ENCODE results near the gene MS4A18.
"Not testable (repeated sequence)": the region's sequence is repeated elsewhere in the genome, so short reads cannot be mapped to it uniquely, and the experiment has no call there.

MS4A18 gene

DNA sequence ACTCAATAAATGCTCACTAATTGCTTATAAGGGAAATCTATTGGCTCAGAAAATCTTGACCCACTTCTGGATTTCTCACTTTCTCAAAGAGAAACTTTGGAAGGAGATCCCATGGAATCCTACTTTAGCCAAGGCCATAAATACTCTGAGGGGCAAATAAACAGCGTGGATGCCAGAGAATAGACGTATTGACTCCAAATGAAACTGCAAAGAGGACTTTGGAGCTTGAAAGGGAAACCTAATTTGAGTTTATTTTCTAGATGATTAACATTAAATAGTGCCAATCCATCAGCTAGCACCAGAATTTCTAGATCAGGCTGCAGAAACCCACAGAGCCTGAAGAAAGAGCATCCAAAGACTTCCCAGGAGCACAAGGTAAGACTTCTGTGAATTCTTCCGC, at the start of gene MS4A18:
Gene MS4A18, plus strand, starts transcription at position 301 of the 400 bp plus-strand sequence.
- DNase-seq (ENCODE audit: low spot score) = no peak

GRCh38 chr11:60678231-60678630, 46.3 kb upstream of the MS4A18 start:
- DNase-seq (ENCODE audit: low spot score) = not testable (repeated sequence)

- no peak for DNase-seq (ENCODE audit: low spot score)
These were observed 44.6 kb upstream of the MS4A18 start for GRCh38 chr11:60679879-60680278.

GRCh38 chr11:60680455-60681119, 43.9 kb upstream of the MS4A18 start:
- DNase-seq (ENCODE audit: low spot score) = no peak

- DNase-seq (ENCODE audit: low spot score) = not testable (repeated sequence)
These were observed 40.0 kb upstream of the MS4A18 start for GRCh38 chr11:60684541-60684848.

DNA sequence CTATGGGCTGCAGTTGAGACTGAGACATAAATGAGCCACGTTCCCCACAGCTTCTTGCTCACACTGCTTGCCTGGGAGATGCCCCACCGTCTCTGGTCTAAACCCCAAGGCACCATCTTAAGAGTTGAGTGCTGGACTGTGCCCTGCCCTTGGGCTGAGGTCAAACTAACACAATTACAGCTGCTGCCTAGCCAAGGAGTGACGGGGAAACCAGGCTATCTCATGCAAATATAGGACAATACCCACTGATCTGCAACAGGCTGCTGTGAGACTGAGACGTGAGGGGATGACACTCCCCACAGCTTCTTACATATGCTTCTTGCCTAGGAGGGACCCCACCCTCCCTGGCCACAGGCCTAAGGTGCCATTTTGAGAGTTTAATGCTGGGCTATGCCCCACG, 32.9 kb upstream of the MS4A18 start:
- DNase-seq (ENCODE audit: low spot score) = no peak

- no peak for DNase-seq (ENCODE audit: low spot score)
These were observed 25.2 kb upstream of the MS4A18 start, which contains the start of gene MS4A8 for GRCh38 chr11:60699284-60699691. TSS of gene MS4A8 (plus strand) at chr11:60699612. CDS start at chr11:60700861, 1,249 bp downstream.

DNA sequence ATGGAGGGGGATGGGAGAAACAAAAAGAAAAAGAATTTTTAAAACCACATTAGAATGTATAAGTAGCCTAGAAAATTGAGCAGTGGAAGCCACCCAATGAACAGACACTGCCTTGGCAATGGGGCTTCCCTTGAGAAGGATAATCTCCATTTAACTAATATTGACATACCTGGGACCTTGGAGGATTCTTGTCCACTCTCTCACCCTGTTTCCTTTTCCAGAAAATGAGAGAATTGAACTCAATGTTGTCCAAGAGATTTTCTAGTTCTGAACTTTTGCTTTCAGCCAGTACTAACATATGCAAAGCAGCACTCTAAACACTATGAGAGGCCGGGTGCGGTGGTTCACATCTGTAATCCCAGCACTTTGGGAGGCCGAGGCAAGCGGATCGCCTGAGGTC, 24.6 kb upstream of the MS4A18 start:
- no peak for DNase-seq (ENCODE audit: low spot score)

DNA sequence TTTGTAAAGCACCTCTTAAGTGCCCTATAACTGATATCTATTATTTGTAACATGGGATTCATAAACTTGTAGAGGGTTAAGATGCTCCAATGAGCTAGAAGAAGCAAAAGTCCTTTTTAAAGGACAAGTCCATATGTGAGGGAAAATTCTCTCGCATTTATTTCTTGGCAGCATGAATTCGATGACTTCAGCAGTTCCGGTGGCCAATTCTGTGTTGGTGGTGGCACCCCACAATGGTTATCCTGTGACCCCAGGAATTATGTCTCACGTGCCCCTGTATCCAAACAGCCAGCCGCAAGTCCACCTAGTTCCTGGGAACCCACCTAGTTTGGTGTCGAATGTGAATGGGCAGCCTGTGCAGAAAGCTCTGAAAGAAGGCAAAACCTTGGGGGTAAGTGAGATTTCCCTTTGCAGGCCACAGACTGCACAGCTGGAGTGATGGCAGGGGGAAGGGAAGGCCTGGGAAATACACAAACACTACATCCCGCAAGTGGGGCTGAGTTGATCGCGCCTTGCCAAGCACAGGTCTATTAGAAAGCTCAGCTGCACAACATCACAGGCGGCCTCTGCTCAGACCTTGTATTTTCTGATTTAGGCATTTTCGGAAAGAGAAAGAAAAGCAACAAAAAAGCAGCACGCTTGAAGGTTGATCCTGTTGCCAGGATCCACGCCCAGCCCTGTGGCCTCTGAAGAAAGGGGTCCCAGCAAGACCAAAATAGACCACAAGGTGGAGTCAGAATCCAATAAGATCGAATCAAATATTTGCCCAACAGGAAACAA, 23.6 kb upstream of the MS4A18 start:
- no peak for DNase-seq (ENCODE audit: low spot score)

DNA sequence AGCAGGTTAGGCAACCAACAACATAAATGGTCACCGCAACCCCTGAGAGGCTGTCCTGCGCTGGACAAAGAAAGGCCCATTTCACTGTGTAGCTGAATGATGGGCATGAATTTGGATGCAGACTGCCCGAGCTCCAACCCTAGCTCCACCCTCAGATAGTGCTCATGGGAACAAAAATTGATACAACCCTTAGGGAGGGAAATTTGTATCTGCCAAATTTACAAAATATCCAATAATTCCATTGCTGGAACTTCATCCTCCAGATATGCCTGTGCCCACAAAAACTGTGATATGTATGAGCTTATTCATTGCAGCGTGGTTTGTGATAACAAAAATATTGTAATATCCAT, 23.1 kb upstream of the MS4A18 start:
- DNase-seq (ENCODE audit: low spot score) = no peak

DNA sequence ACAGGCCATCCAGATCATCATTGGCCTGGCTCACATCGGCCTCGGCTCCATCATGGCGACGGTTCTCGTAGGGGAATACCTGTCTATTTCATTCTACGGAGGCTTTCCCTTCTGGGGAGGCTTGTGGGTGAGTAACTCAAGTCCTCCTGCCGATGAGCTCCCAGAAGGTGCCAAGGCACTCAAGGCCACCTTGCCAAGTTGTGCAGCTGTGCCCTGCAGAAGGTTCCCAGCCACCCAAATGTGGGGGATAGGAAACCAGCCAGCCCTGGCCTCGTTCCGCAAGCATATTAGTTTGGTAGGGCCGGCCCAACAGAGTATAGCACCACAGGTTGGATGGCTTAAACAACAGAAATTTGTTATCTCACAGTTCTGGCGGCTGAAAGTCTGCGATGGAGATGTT, 21.1 kb upstream of the MS4A18 start:
- DNase-seq (ENCODE audit: low spot score) = no peak

DNA sequence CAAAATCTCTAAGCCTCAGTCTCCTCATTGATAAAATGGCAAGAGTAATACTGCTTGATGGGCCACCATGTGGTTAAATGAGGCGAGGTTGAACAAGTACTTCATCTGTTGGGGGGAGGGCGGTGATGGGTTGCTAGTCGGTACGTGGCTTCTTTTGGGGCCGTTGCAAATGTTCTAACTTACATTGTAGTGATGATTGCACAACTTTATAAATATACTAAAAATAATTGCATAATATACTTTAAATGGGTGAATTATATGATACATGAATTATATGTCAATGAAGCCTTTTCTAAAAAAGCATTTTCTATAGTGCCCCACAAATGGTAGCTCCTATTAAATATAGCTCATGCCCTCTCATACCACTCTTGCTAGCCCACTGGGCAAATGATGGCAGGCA, 18.6 kb upstream of the MS4A18 start:
- DNase-seq (ENCODE audit: low spot score) = no peak

DNA sequence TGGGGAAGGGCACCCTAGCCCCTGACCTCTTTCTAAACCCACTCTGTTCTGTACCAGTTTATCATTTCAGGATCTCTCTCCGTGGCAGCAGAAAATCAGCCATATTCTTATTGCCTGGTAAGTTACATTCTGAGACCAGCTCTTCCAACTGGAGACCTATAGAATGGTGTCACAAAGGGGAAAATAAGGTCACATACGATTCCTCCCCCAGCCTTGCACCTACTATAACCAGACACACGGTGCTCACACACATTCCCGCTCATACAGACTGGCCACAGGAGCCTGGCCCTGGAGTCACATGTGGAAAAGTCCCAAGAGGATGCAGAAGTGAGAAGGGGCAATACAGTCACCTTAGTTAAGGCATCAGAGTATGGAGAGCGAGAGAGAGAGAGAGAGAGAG, 17.6 kb upstream of the MS4A18 start:
- DNase-seq (ENCODE audit: low spot score) = no peak

GRCh38 chr11:60710482-60710881, 14.0 kb upstream of the MS4A18 start:
- DNase-seq (ENCODE audit: low spot score) = no peak

- no peak for DNase-seq (ENCODE audit: low spot score)
These were observed 13.2 kb upstream of the MS4A18 start for GRCh38 chr11:60711276-60711675.

GRCh38 chr11:60713423-60713822, 11.1 kb upstream of the MS4A18 start:
- DNase-seq (ENCODE audit: low spot score) = not testable (repeated sequence)

DNA sequence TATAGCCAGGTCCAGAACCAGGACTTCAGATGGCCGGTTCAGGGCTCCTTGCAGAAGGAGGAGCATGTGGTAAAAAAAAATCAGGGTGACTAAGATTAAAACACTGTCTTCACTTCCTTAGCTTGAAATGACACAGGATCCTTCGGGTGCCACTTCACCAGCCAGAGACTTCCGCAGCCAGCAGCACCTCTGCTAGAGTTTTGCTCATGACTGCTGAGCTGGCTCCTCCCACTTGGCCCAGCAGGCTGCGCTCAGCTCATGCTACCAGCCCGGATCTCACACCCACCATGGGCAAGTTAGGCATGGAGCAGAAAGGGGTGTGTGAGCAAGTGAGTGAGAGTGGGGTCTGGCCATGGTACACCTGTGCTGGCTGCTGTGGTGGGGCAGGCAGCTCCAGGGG, 6.6 kb upstream of the MS4A18 start:
- no peak for DNase-seq (ENCODE audit: low spot score)

GRCh38 chr11:60718524-60719316, 5.8 kb upstream of the MS4A18 start:
- no peak for DNase-seq (ENCODE audit: low spot score)

DNA sequence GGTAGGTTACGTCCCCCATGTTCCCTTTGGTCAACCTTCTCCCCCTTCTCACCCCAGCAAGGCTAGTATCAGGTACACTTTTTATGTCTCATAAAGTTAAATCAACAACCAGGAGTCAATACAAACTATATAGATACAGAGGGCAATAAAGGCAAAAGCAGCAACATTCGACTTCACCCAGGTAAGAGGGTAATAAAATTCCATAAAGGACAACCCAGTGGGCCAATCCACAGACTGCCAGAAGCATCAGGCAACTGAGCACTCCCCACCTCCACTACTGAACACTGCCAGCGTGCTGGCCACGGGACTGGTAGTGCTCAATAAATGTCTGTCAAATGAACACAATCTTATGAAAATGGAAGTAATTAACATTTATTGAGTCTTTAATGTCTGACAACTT, 5.1 kb upstream of the MS4A18 start:
- no peak for DNase-seq (ENCODE audit: low spot score)

DNA sequence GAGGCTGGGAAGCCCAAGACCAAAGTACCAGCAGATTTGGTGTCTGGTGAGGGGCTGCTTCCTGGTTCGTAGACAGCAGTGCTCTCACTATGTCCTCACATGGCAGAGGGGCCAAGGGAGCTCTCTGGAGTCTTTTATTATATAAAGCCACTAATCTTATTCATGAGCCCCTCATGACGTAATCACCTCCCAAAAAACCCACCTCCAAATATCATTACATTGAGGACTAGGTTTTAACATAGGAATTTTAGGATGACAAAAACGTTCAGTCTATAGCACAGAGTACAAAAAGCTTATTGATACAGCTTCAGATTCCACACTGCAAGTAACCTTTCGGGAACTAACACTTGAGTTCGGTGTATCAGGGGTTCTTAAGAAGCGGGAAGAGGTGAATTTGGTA, 4.1 kb upstream of the MS4A18 start:
- DNase-seq (ENCODE audit: low spot score) = no peak

- no peak for DNase-seq (ENCODE audit: low spot score)
These were observed 1.1 kb downstream of the MS4A18 start for GRCh38 chr11:60725592-60725991.

DNA sequence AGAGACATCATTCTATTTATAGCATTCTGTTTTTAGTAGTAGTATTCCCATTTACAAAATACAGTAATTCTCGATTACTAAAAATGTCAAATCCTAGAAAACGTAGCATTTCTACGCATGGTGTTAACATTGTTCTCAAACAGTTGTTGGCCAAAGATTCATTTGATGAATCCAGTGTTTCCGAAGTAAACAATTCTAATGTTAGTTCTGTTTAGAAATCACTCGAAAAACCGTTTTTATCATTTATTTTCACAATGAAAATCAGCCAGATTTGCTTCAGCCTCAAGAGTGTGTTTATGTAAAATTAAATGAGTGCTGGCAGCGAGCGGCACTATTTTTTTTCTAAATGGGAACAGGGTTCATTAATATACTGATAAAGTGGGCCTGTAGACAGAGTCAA, 7.1 kb downstream of the MS4A18 start:
- no peak for DNase-seq (ENCODE audit: low spot score)

- no peak for DNase-seq (ENCODE audit: low spot score)
These were observed 9.8 kb downstream of the MS4A18 start for GRCh38 chr11:60734279-60734678.
